GM12878 (cell line): ENCODE results near the gene ANKIB1. TPM values are rescaled to one million over a fixed set of nuclear protein-coding genes. Genes with fewer than 3 reads are reported as not detected.

Experiments
- ATAC-seq: fragments of 200-7000 bp; cut with Tn5 transposase; 3 replicates; pipeline ENCODE4 v1.9.1; 2020; ENCODE audit warnings: mild to moderate bottlenecking, moderate library complexity
- BruUV-seq: library from RNA; stranded (reverse); fragments of 400-500 nt; replicated peaks from 2 replicates; lab custom pipeline; 2021; lab: Mats Ljungman, UMichigan
- CTCF ChIA-PET: fragments of 300-600 bp; sonication (Branson Sonifier 250); formaldehyde crosslinking; extraction: SDS; loops from one replicate; lab custom pipeline; 2021; ENCODE audit warnings: inconsistent platforms; lab: Yijun Ruan, JAX
- POLR2A ChIA-PET: fragments of 350-600 bp; formaldehyde crosslinking; extraction: SDS; loops from one replicate; lab custom pipeline; 2021; ENCODE audit warnings: inconsistent platforms; lab: Charles Lee
- RAD21 ChIA-PET: fragments of 300-600 bp; sonication (Branson Sonifier 250); formaldehyde crosslinking; loops from one replicate; lab custom pipeline; 2023; ENCODE audit warnings: antibody characterized with exemption; ENCODE audit not compliant: unreplicated experiment; lab: Charles Lee
- SMC1A ChIA-PET: fragments of 300-600 bp; sonication (Branson Sonifier 250); formaldehyde crosslinking; loops from one replicate; lab custom pipeline; 2023; ENCODE audit not compliant: unreplicated experiment, uncharacterized antibody; lab: Charles Lee
- DNase-seq: peaks from one replicate; pipeline ENCODE4 v3.0.0-alpha.2; 2011; ENCODE audit warnings: low read depth, low spot score
- FAIRE-seq: peaks from 3 replicates; lab custom pipeline; 2011; peaks lifted over from hg19 to GRCh38; lab: Jason Lieb, UNC
- H2AFZ ChIP-seq: 2 replicates; pipeline ENCODE4 v1.6.0; 2011; ENCODE audit warnings: low read depth, low read length, control low read depth; ENCODE audit not compliant: control insufficient read depth
- H3K27ac ChIP-seq: 2 replicates; pipeline ENCODE4 v1.5.1; 2011; ENCODE audit warnings: control low read depth; ENCODE audit not compliant: control insufficient read depth, insufficient read depth
- H3K27me3 ChIP-seq, 2 experiments: replicated peaks in 1 of 2; 2 replicates each; pipeline versions ENCODE4 v1.6.0 to v1.6.1; 2011; ENCODE audit warnings: low read length in 1 of 2; ENCODE audit not compliant: control insufficient read depth in 2 of 2, insufficient read depth in 2 of 2
- H3K36me3 ChIP-seq, 2 experiments: 2 replicates each; pipeline ENCODE4 v1.5.1; 2011; ENCODE audit warnings: low read length in 1 of 2; ENCODE audit not compliant: control insufficient read depth in 2 of 2, insufficient read depth in 2 of 2
- H3K4me1 ChIP-seq: 2 replicates; pipeline ENCODE4 v1.6.1; 2011; ENCODE audit warnings: mild to moderate bottlenecking, low read length, moderate library complexity, mixed read lengths; ENCODE audit not compliant: control insufficient read depth, insufficient read depth
- H3K4me2 ChIP-seq: 2 replicates; pipeline ENCODE4 v1.6.0; 2011; ENCODE audit warnings: control low read depth; ENCODE audit not compliant: control insufficient read depth, insufficient read depth
- H3K4me3 ChIP-seq: fragments of 200-600 bp; sonication (generic); 2 replicates; pipeline ENCODE4 v1.5.1; 2016
- H3K79me2 ChIP-seq: 2 replicates; pipeline ENCODE4 v1.6.0; 2011; ENCODE audit warnings: low read length; ENCODE audit not compliant: control insufficient read depth, insufficient read depth
- H3K9ac ChIP-seq: 2 replicates; pipeline ENCODE4 v1.8.0; 2011; ENCODE audit warnings: low read length, control low read depth, mixed read lengths; ENCODE audit not compliant: control insufficient read depth, insufficient read depth
- H3K9me3 ChIP-seq: replicated peaks from 3 replicates; pipeline ENCODE4 v1.5.1; 2011; ENCODE audit warnings: mild to moderate bottlenecking, low read length; ENCODE audit not compliant: control insufficient read depth, insufficient read depth
- H4K20me1 ChIP-seq: 2 replicates; pipeline ENCODE4 v1.6.0; 2011; ENCODE audit not compliant: control insufficient read depth, insufficient read depth
- BCL11A ChIP-seq: IDR thresholded peaks from 2 replicates; pipeline ENCODE4 v1.6.1; 2011; ENCODE audit warnings: low read depth, low read length
- BCLAF1 ChIP-seq: fragments of 450-650 bp; IDR thresholded peaks from 2 replicates; pipeline ENCODE4 v1.6.1; 2017; ENCODE audit warnings: antibody characterized with exemption, mild to moderate bottlenecking, moderate library complexity
- CHD1 ChIP-seq: IDR thresholded peaks from 2 replicates; pipeline ENCODE4 v1.6.1; 2012; ENCODE audit warnings: low read depth, low read length, improper control_type of control experiment
- CHD2 ChIP-seq: IDR thresholded peaks from 2 replicates; pipeline ENCODE4 v1.6.1; 2011; ENCODE audit warnings: low read depth, low read length, improper control_type of control experiment, borderline replicate concordance
- EED ChIP-seq: sonication (generic); IDR thresholded peaks from 2 replicates; pipeline ENCODE4 v1.6.1; 2016; ENCODE audit warnings: antibody characterized with exemption, low read depth
- IRF4 ChIP-seq: IDR thresholded peaks from 2 replicates; pipeline ENCODE4 v1.6.1; 2011; ENCODE audit warnings: low read depth, low read length
- MEF2A ChIP-seq: IDR thresholded peaks from 2 replicates; pipeline ENCODE4 v1.6.1; 2011; ENCODE audit warnings: low read depth, mild to moderate bottlenecking, low read length, moderate library complexity; ENCODE audit not compliant: insufficient read depth
- MTA2 ChIP-seq: fragments of 450-650 bp; IDR thresholded peaks from 2 replicates; pipeline ENCODE4 v1.6.1; 2016; ENCODE audit warnings: low read depth, mild to moderate bottlenecking, moderate library complexity
- NKRF ChIP-seq: fragments of 450-650 bp; conservative IDR thresholded peaks from 2 replicates; pipeline ENCODE4 v1.6.1; 2017; ENCODE audit warnings: mild to moderate bottlenecking, moderate library complexity
- NR2F1 ChIP-seq: fragments of 450-650 bp; conservative IDR thresholded peaks from 2 replicates; pipeline ENCODE4 v1.6.1; 2017; ENCODE audit warnings: mild to moderate bottlenecking
- SIN3A ChIP-seq: IDR thresholded peaks from 2 replicates; pipeline ENCODE4 v1.6.1; 2012; ENCODE audit warnings: low read depth, low read length, improper control_type of control experiment
- SUZ12 ChIP-seq: fragments of 200-600 bp; sonication (generic); IDR thresholded peaks from one replicate; pipeline ENCODE4 v1.6.1; 2018; ENCODE audit warnings: antibody characterized with exemption, mild to moderate bottlenecking; ENCODE audit not compliant: unreplicated experiment
- TCF7 ChIP-seq: IDR thresholded peaks from 2 replicates; pipeline ENCODE4 v1.6.1; 2014; ENCODE audit warnings: antibody characterized with exemption, borderline replicate concordance
- USF1 ChIP-seq: IDR thresholded peaks from 2 replicates; pipeline ENCODE4 v1.6.1; 2011; ENCODE audit warnings: borderline replicate concordance, low read depth, mild to moderate bottlenecking, moderate library complexity, mixed read lengths, low read length; ENCODE audit not compliant: insufficient read depth; ENCODE audit errors: extremely low read length
- ZNF207 ChIP-seq: fragments of 450-650 bp; IDR thresholded peaks from 2 replicates; pipeline ENCODE4 v1.6.1; 2014; ENCODE audit warnings: antibody characterized with exemption, mild to moderate bottlenecking, borderline replicate concordance
- ZNF24 ChIP-seq: fragments of 450-650 bp; IDR thresholded peaks from 2 replicates; pipeline ENCODE4 v1.6.1; 2017; ENCODE audit warnings: antibody characterized with exemption, mild to moderate bottlenecking
- ZNF622 ChIP-seq: fragments of 450-650 bp; IDR thresholded peaks from 2 replicates; pipeline ENCODE4 v1.6.1; 2017; ENCODE audit warnings: mild to moderate bottlenecking, inconsistent platforms
- ZZZ3 ChIP-seq: IDR thresholded peaks from 2 replicates; pipeline ENCODE4 v1.6.1; 2011; ENCODE audit warnings: low read depth; ENCODE audit not compliant: control insufficient read depth, insufficient read length
- WGBS: methylation state at CpG from one replicate; pipeline ENCODE4 v1.1.6; 2016; ENCODE audit warnings: low lambda C conversion rate; ENCODE audit not compliant: insufficient replicate concordance, insufficient coverage; ENCODE audit errors: missing lambda C conversion rate; 5-methylcytosine and 5-hydroxymethylcytosine counted together
- in situ Hi-C: fragments of 300-500 bp; cut with MboI; formaldehyde crosslinking; loops from 9 replicates; pipeline ENCODE4 v1.14.3; 2018; ENCODE audit warnings: mixed read lengths
- intact Hi-C: fragments of 100-400 bp; cut with micrococcal nuclease; formaldehyde crosslinking; loops from one replicate; pipeline ENCODE4 v1.14.2; 2022; ENCODE audit not compliant: unreplicated experiment
- polyA plus RNA-seq, 11 experiments: library from polyadenylated mRNA; depleted of rRNA in 4 of 11; unstranded in 6 of 11; stranded (reverse) in 5 of 11; fragments of >200 nt; fragmentation: Nextera tagmentation in 4 of 11; fragmentation: Illumina TruSeq in 1 of 11; extraction: Ambion mirVana in 4 of 11; extraction: Trizol in 1 of 11; gene quantifications; 1 replicate in 1 of 11; 2 replicates in 10 of 11; pipeline versions ENCODE4 v1.2.1 to v1.2.3, GENCODE V29; 2011 to 2016; ENCODE audit warnings: inconsistent platforms in 2 of 11, missing spikeins in 2 of 11, low read depth in 1 of 11
- total RNA-seq, 4 experiments: library from RNA; depleted of rRNA in 3 of 4; stranded (reverse); fragments of >200 nt in 3 of 4; fragmentation: Illumina TruSeq in 1 of 4; extraction: Trizol in 1 of 4; gene quantifications; 2 replicates each; pipeline versions ENCODE4 v1.2.1 to v1.2.3, GENCODE V29; 2013 to 2021

Gene ANKIB1
- total and polyA plus RNA-seq, 10 of the 15 experiments (the other 5 are each of a cell fraction or from before 2014, with no cell fraction given): 9.0 to 54.0 (median 21.9) TPM

- ChIA-PET RAD21 (no interaction called here), POLR2A (no interaction called here), CTCF (no interaction called here), SMC1A (interaction anchor here (0.8 to 2.0 kb wide), 2 partner anchors 11 to 19 kb away, joined by 3 to 5 read pairs; no protein-coding TSS in a partner anchor)
- Histone ChIP-seq H2AFZ (no peak overlapping the region), H3K27me3 (no peaks in the 10 kb centered on the region), H3K4me1 (no peaks in the 10 kb centered on the region), H3K9ac (no peak overlapping the region), H3K4me3 (no peak overlapping the region), H3K36me3 (no peaks in the 10 kb centered on the region; a peak in 1 of 4 replicates), H3K9me3 (no peaks in the 10 kb centered on the region), H3K79me2 (no peaks in the 10 kb centered on the region), H3K4me2 (no peak overlapping the region)
- FAIRE-seq: no peak
- WGBS: 98% methylated on average over 2 of the region's 2 CpGs
- DNase-seq: no peak
- intact Hi-C loops (no loop called here), in situ Hi-C loops (no loop called here)
- TF ChIP-seq BCL11A (no peak), NKRF (no peak), MTA2 (no peak), SIN3A (no peak), MEF2A (no peak), NR2F1 (no peak), ZNF24 (no peak), EED (no peak), TCF7 (no peak), SUZ12 (no peak), ZZZ3 (no peak), CHD2 (no peak), CHD1 (no peak), USF1 (no peak), ZNF207 (no peak), IRF4 (no peak), ZNF622 (no peak), BCLAF1 (no peak)
- TF ChIP-seq, all 136 proteins: peak for 0
- ATAC-seq: no peak
- Histone ChIP-seq H3K27ac (no peak overlapping the region), H4K20me1 (no peaks in the 10 kb centered on the region)
- BruUV-seq: no TSS peak
These were observed 58.7 kb downstream of the ANKIB1 start for GRCh38 chr7:92304406-92304893.
